ENCODE results near the gene RAB40C.

Gene RAB40C

GRCh38 chr16:658679-659571 lies 69.1 kb downstream of the RAB40C start:
- Histone ChIP-seq H3K36me3 (ENCODE audit: control insufficient read depth in 1 of 2, insufficient read depth in 2 of 2, low read length in 2 of 2) (peaks cover 0 to 16% of the 10 kb centered on the region in 2 donors), H3K27me3 (ENCODE audit: control insufficient read depth in 1 of 2, insufficient read depth in 2 of 2, low read length in 2 of 2) (no peaks in the 10 kb centered on the region), H3K9me3 (ENCODE audit: control insufficient read depth in 1 of 2, low read length in 2 of 2) (no peaks in the 10 kb centered on the region), H3K4me3 (ENCODE audit: low read depth in 1 of 2, low read length in 2 of 2) (no peak overlapping the region), H3K4me1 (ENCODE audit: control insufficient read depth in 1 of 2, insufficient read depth in 2 of 2, low read length in 2 of 2) (peaks cover 3 to 13% of the 10 kb centered on the region in 2 donors), H3K27ac (ENCODE audit: low read depth, low read length) (no peak overlapping the region), H3K9ac (ENCODE audit: low read depth in 1 of 2, low read length in 2 of 2) (no peak overlapping the region)

- Histone ChIP-seq H3K27ac (ENCODE audit: low read depth, low read length) (no peak overlapping the region), H3K27me3 (ENCODE audit: control insufficient read depth in 1 of 2, insufficient read depth in 2 of 2, low read length in 2 of 2) (no peaks in the 10 kb centered on the region), H3K4me1 (ENCODE audit: control insufficient read depth in 1 of 2, insufficient read depth in 2 of 2, low read length in 2 of 2) (peaks cover 3 to 13% of the 10 kb centered on the region in 2 donors), H3K36me3 (ENCODE audit: control insufficient read depth in 1 of 2, insufficient read depth in 2 of 2, low read length in 2 of 2) (peaks cover 0 to 16% of the 10 kb centered on the region in 2 donors), H3K9me3 (ENCODE audit: control insufficient read depth in 1 of 2, low read length in 2 of 2) (no peaks in the 10 kb centered on the region), H3K4me3 (ENCODE audit: low read depth in 1 of 2, low read length in 2 of 2) (no peak overlapping the region), H3K9ac (ENCODE audit: low read depth in 1 of 2, low read length in 2 of 2) (no peak overlapping the region)
Measured at GRCh38 chr16:659618-660017, 69.8 kb downstream of the RAB40C start.

GRCh38 chr16:660132-660458 lies 70.2 kb downstream of the RAB40C start:
- no peaks in the 10 kb centered on the region for H3K27me3 ChIP-seq (ENCODE audit: control insufficient read depth in 1 of 2, insufficient read depth in 2 of 2, low read length in 2 of 2)
- peak overlapping the region; percentile 18 to 25 for H3K9ac ChIP-seq (ENCODE audit: low read depth in 1 of 2, low read length in 2 of 2)
- H3K4me1 ChIP-seq (ENCODE audit: control insufficient read depth in 1 of 2, insufficient read depth in 2 of 2, low read length in 2 of 2) = peaks cover 3 to 13% of the 10 kb centered on the region in 2 donors
- H3K36me3 ChIP-seq (ENCODE audit: control insufficient read depth in 1 of 2, insufficient read depth in 2 of 2, low read length in 2 of 2) = peaks cover 0 to 16% of the 10 kb centered on the region in 2 donors
- no peak overlapping the region for H3K27ac ChIP-seq (ENCODE audit: low read depth, low read length)
- H3K9me3 ChIP-seq (ENCODE audit: control insufficient read depth in 1 of 2, low read length in 2 of 2) = no peaks in the 10 kb centered on the region
- no peak overlapping the region for H3K4me3 ChIP-seq (ENCODE audit: low read depth in 1 of 2, low read length in 2 of 2)

GRCh38 chr16:660459-661183 lies 70.8 kb downstream of the RAB40C start:
- H3K4me3 ChIP-seq (ENCODE audit: low read depth in 1 of 2, low read length in 2 of 2) = no peak overlapping the region
- no peak overlapping the region for H3K27ac ChIP-seq (ENCODE audit: low read depth, low read length)
- peaks cover 3 to 13% of the 10 kb centered on the region in 2 donors for H3K4me1 ChIP-seq (ENCODE audit: control insufficient read depth in 1 of 2, insufficient read depth in 2 of 2, low read length in 2 of 2)
- H3K27me3 ChIP-seq (ENCODE audit: control insufficient read depth in 1 of 2, insufficient read depth in 2 of 2, low read length in 2 of 2) = no peaks in the 10 kb centered on the region
- no peaks in the 10 kb centered on the region for H3K9me3 ChIP-seq (ENCODE audit: control insufficient read depth in 1 of 2, low read length in 2 of 2)
- H3K36me3 ChIP-seq (ENCODE audit: control insufficient read depth in 1 of 2, insufficient read depth in 2 of 2, low read length in 2 of 2) = peaks cover 0 to 13% of the 10 kb centered on the region in 2 donors
- peak overlapping the region; percentile 18 to 25 for H3K9ac ChIP-seq (ENCODE audit: low read depth in 1 of 2, low read length in 2 of 2)

- H3K36me3 ChIP-seq (ENCODE audit: control insufficient read depth in 1 of 2, insufficient read depth in 2 of 2, low read length in 2 of 2) = peaks cover 0 to 12% of the 10 kb centered on the region in 2 donors
- peaks cover 3 to 13% of the 10 kb centered on the region in 2 donors for H3K4me1 ChIP-seq (ENCODE audit: control insufficient read depth in 1 of 2, insufficient read depth in 2 of 2, low read length in 2 of 2)
Measured at GRCh38 chr16:661184-661821, 71.4 kb downstream of the RAB40C start.

GRCh38 chr16:662095-662494 lies 72.2 kb downstream of the RAB40C start:
- Histone ChIP-seq H3K27me3 (ENCODE audit: control insufficient read depth in 1 of 2, insufficient read depth in 2 of 2, low read length in 2 of 2) (no peaks in the 10 kb centered on the region), H3K36me3 (ENCODE audit: control insufficient read depth in 1 of 2, insufficient read depth in 2 of 2, low read length in 2 of 2) (peaks cover 0 to 12% of the 10 kb centered on the region in 2 donors), H3K27ac (ENCODE audit: low read depth, low read length) (no peak overlapping the region), H3K9me3 (ENCODE audit: control insufficient read depth in 1 of 2, low read length in 2 of 2) (no peaks in the 10 kb centered on the region), H3K4me3 (ENCODE audit: low read depth in 1 of 2, low read length in 2 of 2) (no peak overlapping the region), H3K4me1 (ENCODE audit: control insufficient read depth in 1 of 2, insufficient read depth in 2 of 2, low read length in 2 of 2) (peaks cover 3 to 13% of the 10 kb centered on the region in 2 donors), H3K9ac (ENCODE audit: low read depth in 1 of 2, low read length in 2 of 2) (no peak overlapping the region)

More at GRCh38 chr16:661184-661821, 71.4 kb downstream of the RAB40C start:
- Histone ChIP-seq H3K9ac (ENCODE audit: low read depth in 1 of 2, low read length in 2 of 2) (no peak overlapping the region), H3K9me3 (ENCODE audit: control insufficient read depth in 1 of 2, low read length in 2 of 2) (no peaks in the 10 kb centered on the region), H3K27ac (ENCODE audit: low read depth, low read length) (no peak overlapping the region), H3K4me3 (ENCODE audit: low read depth in 1 of 2, low read length in 2 of 2) (no peak overlapping the region), H3K27me3 (ENCODE audit: control insufficient read depth in 1 of 2, insufficient read depth in 2 of 2, low read length in 2 of 2) (no peaks in the 10 kb centered on the region)

GRCh38 chr16:662597-662996 lies 72.7 kb downstream of the RAB40C start:
- H3K4me1 ChIP-seq (ENCODE audit: control insufficient read depth in 1 of 2, insufficient read depth in 2 of 2, low read length in 2 of 2) = peaks cover 6 to 17% of the 10 kb centered on the region in 2 donors
- no peak overlapping the region for H3K27ac ChIP-seq (ENCODE audit: low read depth, low read length)
- H3K27me3 ChIP-seq (ENCODE audit: control insufficient read depth in 1 of 2, insufficient read depth in 2 of 2, low read length in 2 of 2) = no peaks in the 10 kb centered on the region
- no peaks in the 10 kb centered on the region for H3K9me3 ChIP-seq (ENCODE audit: control insufficient read depth in 1 of 2, low read length in 2 of 2)
- no peak overlapping the region for H3K4me3 ChIP-seq (ENCODE audit: low read depth in 1 of 2, low read length in 2 of 2)
- peaks cover 0 to 12% of the 10 kb centered on the region in 2 donors for H3K36me3 ChIP-seq (ENCODE audit: control insufficient read depth in 1 of 2, insufficient read depth in 2 of 2, low read length in 2 of 2)
- H3K9ac ChIP-seq (ENCODE audit: low read depth in 1 of 2, low read length in 2 of 2) = no peak overlapping the region

- H3K9ac ChIP-seq (ENCODE audit: low read depth in 1 of 2, low read length in 2 of 2) = no peak overlapping the region
- no peak overlapping the region for H3K4me3 ChIP-seq (ENCODE audit: low read depth in 1 of 2, low read length in 2 of 2)
- H3K27me3 ChIP-seq (ENCODE audit: control insufficient read depth in 1 of 2, insufficient read depth in 2 of 2, low read length in 2 of 2) = no peaks in the 10 kb centered on the region
- H3K27ac ChIP-seq (ENCODE audit: low read depth, low read length) = no peak overlapping the region
- H3K4me1 ChIP-seq (ENCODE audit: control insufficient read depth in 1 of 2, insufficient read depth in 2 of 2, low read length in 2 of 2) = peaks cover 14 to 16% of the 10 kb centered on the region in 2 donors
- H3K36me3 ChIP-seq (ENCODE audit: control insufficient read depth in 1 of 2, insufficient read depth in 2 of 2, low read length in 2 of 2) = peaks cover 13 to 24% of the 10 kb centered on the region in 2 donors
- no peaks in the 10 kb centered on the region for H3K9me3 ChIP-seq (ENCODE audit: control insufficient read depth in 1 of 2, low read length in 2 of 2)
Measured at GRCh38 chr16:666572-666971, 76.7 kb downstream of the RAB40C start.

- H3K27ac ChIP-seq (ENCODE audit: low read depth, low read length) = no peak overlapping the region
- H3K4me3 ChIP-seq (ENCODE audit: low read depth in 1 of 2, low read length in 2 of 2) = peak overlapping the region; percentile 24 to 32
Measured at GRCh38 chr16:667113-667779, 77.4 kb downstream of the RAB40C start.

More at GRCh38 chr16:667113-667779, 77.4 kb downstream of the RAB40C start:
- no peaks in the 10 kb centered on the region for H3K9me3 ChIP-seq (ENCODE audit: control insufficient read depth in 1 of 2, low read length in 2 of 2)
- peak overlapping the region in 1 of 2 donors; percentile 60 for H3K9ac ChIP-seq (ENCODE audit: low read depth in 1 of 2, low read length in 2 of 2)
- peaks cover 16 to 30% of the 10 kb centered on the region in 2 donors for H3K36me3 ChIP-seq (ENCODE audit: control insufficient read depth in 1 of 2, insufficient read depth in 2 of 2, low read length in 2 of 2)
- peaks cover 14 to 16% of the 10 kb centered on the region in 2 donors for H3K4me1 ChIP-seq (ENCODE audit: control insufficient read depth in 1 of 2, insufficient read depth in 2 of 2, low read length in 2 of 2)
- no peaks in the 10 kb centered on the region for H3K27me3 ChIP-seq (ENCODE audit: control insufficient read depth in 1 of 2, insufficient read depth in 2 of 2, low read length in 2 of 2)

Data from duodenal mucosa (tissue), 2 donors.